Panc1 (cell line): Measurements from ENCODE around the gene ISLR2. TPM values are rescaled to one million over a fixed set of nuclear protein-coding genes. Genes with fewer than 3 reads are reported as not detected.

ENCODE experiments used
- ATAC-seq: fragments of 200-7000 bp; cut with Tn5 transposase; 2 replicates; pipeline ENCODE4 v1.9.1; 2020; ENCODE audit warnings: mild to moderate bottlenecking, moderate library complexity
- BruUV-seq: library from RNA; stranded (reverse); fragments of 400-500 nt; replicated peaks from 2 replicates; lab custom pipeline; 2021; lab: Mats Ljungman, UMichigan
- CTCF ChIA-PET: fragments of 300-600 bp; sonication (Branson Sonifier 250); formaldehyde crosslinking; loops from one replicate; lab custom pipeline; 2022; ENCODE audit warnings: antibody characterized with exemption; lab: Charles Lee
- POLR2A ChIA-PET: fragments of 300-600 bp; sonication (Branson Sonifier 250); formaldehyde crosslinking; loops from one replicate; lab custom pipeline; 2022; ENCODE audit warnings: antibody characterized with exemption; lab: Charles Lee
- DNase-seq: peaks from one replicate; pipeline ENCODE4 v3.0.0-alpha.2; 2010; ENCODE audit warnings: low read depth, low spot score
- H3K27ac ChIP-seq: 2 replicates; pipeline ENCODE4 v1.5.1; 2011; ENCODE audit warnings: mild to moderate bottlenecking, low read length, inconsistent platforms
- H3K27me3 ChIP-seq: fragments of 200-500 bp; sonication (Bioruptor generic); 2 replicates; pipeline ENCODE4 v1.6.0; 2014; ENCODE audit warnings: low read length, inconsistent platforms; ENCODE audit not compliant: control insufficient read depth, insufficient read depth
- H3K36me3 ChIP-seq: fragments of 200-500 bp; sonication (Bioruptor generic); 2 replicates; pipeline ENCODE4 v1.5.1; 2014; ENCODE audit warnings: inconsistent platforms, mild to moderate bottlenecking, low read length, moderate library complexity; ENCODE audit not compliant: control insufficient read depth, insufficient read depth
- H3K4me1 ChIP-seq: 2 replicates; pipeline ENCODE4 v1.5.1; 2011; ENCODE audit warnings: inconsistent platforms, mild to moderate bottlenecking, low read length, moderate library complexity; ENCODE audit not compliant: control insufficient read depth, insufficient read depth
- H3K4me3 ChIP-seq, 2 experiments: 2 replicates each; pipeline ENCODE4 v1.5.1; 2011 to 2012; ENCODE audit warnings: low read depth in 2 of 2, low read length in 2 of 2, mild to moderate bottlenecking in 2 of 2, inconsistent platforms in 1 of 2, moderate library complexity in 1 of 2
- H3K9me3 ChIP-seq: fragments of 200-500 bp; sonication (Bioruptor generic); 2 replicates; pipeline ENCODE4 v1.5.1; 2014; ENCODE audit warnings: low read depth, mild to moderate bottlenecking, inconsistent platforms, low read length, moderate library complexity; ENCODE audit not compliant: control insufficient read depth, insufficient read depth
- CTCF ChIP-seq: fragments of 450-650 bp; IDR thresholded peaks from 2 replicates; pipeline ENCODE4 v1.5.1; 2017; ENCODE audit warnings: mild to moderate bottlenecking
- POLR2AphosphoS5 ChIP-seq: IDR thresholded peaks from 2 replicates; pipeline ENCODE4 v1.6.1; 2012; ENCODE audit warnings: mild to moderate bottlenecking, low read depth, low read length, moderate library complexity
- REST ChIP-seq, 2 experiments: IDR thresholded peaks; 2 replicates each; pipeline ENCODE4 v1.6.1; 2011 to 2012; ENCODE audit warnings: low read depth in 2 of 2, control low read depth in 1 of 2, low read length in 1 of 2, mild to moderate bottlenecking in 1 of 2, moderate library complexity in 1 of 2; ENCODE audit not compliant: insufficient read depth in 1 of 2
- SIN3A ChIP-seq: IDR thresholded peaks from 2 replicates; pipeline ENCODE4 v1.6.1; 2012; ENCODE audit warnings: low read depth, mild to moderate bottlenecking, low read length, moderate library complexity, borderline replicate concordance; ENCODE audit not compliant: insufficient read depth
- TCF7L2 ChIP-seq: IDR thresholded peaks from 2 replicates; pipeline ENCODE4 v1.6.1; 2011; ENCODE audit warnings: mild to moderate bottlenecking, low read depth, low read length, inconsistent platforms
- in situ Hi-C: cut with HindIII; loops from 2 replicates; pipeline ENCODE4 v1.10.0; 2016; ENCODE audit warnings: low sequenced_read_pairs, low pct_unique_long_range_greater_than_20kb
- intact Hi-C: fragments of 100-400 bp; cut with micrococcal nuclease; formaldehyde crosslinking; loops from one replicate; pipeline ENCODE4 v1.10.0; 2022; ENCODE audit not compliant: unreplicated experiment
- total RNA-seq: library from RNA; stranded (reverse); gene quantifications from one replicate; pipeline ENCODE4 v1.2.1, GENCODE V29; 2021; ENCODE audit not compliant: unreplicated experiment

ISLR2 gene
- total RNA-seq, 1 experiment from 2014 or later = 0.36 TPM

GRCh38 chr15:74123131-74123429, 7.3 kb upstream of the ISLR2 start:
- no peak for DNase-seq
- no peak for TF ChIP-seq CTCF
- no peak for TF ChIP-seq POLR2AphosphoS5
- TF ChIP-seq REST (IDR thresholded peaks at IDR 0.05; ENCODE audit: insufficient read depth in 1 of 2, low read depth in 2 of 2, low read length in 1 of 2) = no peak
- TF ChIP-seq SIN3A = no peak
- no peak for TF ChIP-seq TCF7L2
- H3K9me3 ChIP-seq = no peaks in the 10 kb centered on the region
- no peak overlapping the region for H3K27ac ChIP-seq
- H3K36me3 ChIP-seq = no peaks in the 10 kb centered on the region
- in situ Hi-C loops (no loop called here), intact Hi-C loops (no loop called here)
- ChIA-PET POLR2A (no interaction called here), CTCF (interaction anchor here (0.6 to 1.2 kb wide), 2 partner anchors 69 to 372 kb away, joined by 3 read pairs; no protein-coding TSS in a partner anchor)
- H3K4me3 ChIP-seq = no peak overlapping the region
- H3K27me3 ChIP-seq = peaks cover 2% of the 10 kb centered on the region
- ATAC-seq = no peak
- H3K4me1 ChIP-seq = peaks cover 2% of the 10 kb centered on the region; the same call in 1 of the 2 replicates
- no TSS peak for BruUV-seq

GRCh38 chr15:74123658-74124057, 6.7 kb upstream of the ISLR2 start:
- CTCF ChIA-PET = interaction anchor here (0.6 to 0.8 kb wide), 2 partner anchors 184 to 371 kb away, joined by 3 to 6 read pairs; no protein-coding TSS in a partner anchor
- Histone ChIP-seq H3K4me3 (no peak overlapping the region), H3K4me1 (peaks cover 7% of the 10 kb centered on the region; the same call in 1 of the 2 replicates), H3K27ac (no peak overlapping the region), H3K27me3 (peaks cover 2% of the 10 kb centered on the region), H3K9me3 (no peaks in the 10 kb centered on the region), H3K36me3 (no peaks in the 10 kb centered on the region)
- DNase-seq = no peak
- no peak for ATAC-seq
- BruUV-seq = no TSS peak
- in situ Hi-C loops = no loop called here
- POLR2A ChIA-PET = no interaction called here
- TF ChIP-seq POLR2AphosphoS5 = no peak
- no peak for TF ChIP-seq CTCF
- no peak for TF ChIP-seq TCF7L2
- no peak for TF ChIP-seq REST (IDR thresholded peaks at IDR 0.05; ENCODE audit: insufficient read depth in 1 of 2, low read depth in 2 of 2, low read length in 1 of 2)
- no peak for TF ChIP-seq SIN3A
- intact Hi-C loops = no loop called here
